Activated CD4-positive, alpha-beta T cell treated with anti-CD3 and anti-CD28 coated beads, Interleukin-2, amount 50 U/mL, for 16 hours (primary cell): ENCODE measurements around the gene IGFBP7.

Source experiments
- DNase-seq: peaks from one replicate; pipeline ENCODE4 v3.0.0-alpha.2; 2020

IGFBP7 gene

DNA sequence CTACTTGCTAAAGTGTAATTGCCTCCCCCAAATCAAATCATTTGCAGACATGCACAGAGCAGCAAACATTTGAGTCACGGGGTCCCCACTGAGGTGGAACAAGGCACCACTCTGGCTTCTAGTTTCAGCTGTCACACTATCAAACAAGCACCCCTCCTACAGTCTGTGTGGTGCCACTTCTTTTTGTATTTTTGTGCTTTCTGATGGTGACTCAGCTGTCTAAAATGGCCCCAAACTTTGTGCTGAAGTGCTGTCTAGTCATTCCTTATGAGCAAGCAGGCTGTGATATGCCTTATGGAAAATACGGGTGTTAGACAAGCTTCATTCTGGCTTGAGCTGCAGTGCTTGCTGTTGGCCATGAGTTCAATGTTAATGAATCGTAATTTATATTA is 15.4 kb downstream of the IGFBP7 start:
- no peak for DNase-seq

DNA sequence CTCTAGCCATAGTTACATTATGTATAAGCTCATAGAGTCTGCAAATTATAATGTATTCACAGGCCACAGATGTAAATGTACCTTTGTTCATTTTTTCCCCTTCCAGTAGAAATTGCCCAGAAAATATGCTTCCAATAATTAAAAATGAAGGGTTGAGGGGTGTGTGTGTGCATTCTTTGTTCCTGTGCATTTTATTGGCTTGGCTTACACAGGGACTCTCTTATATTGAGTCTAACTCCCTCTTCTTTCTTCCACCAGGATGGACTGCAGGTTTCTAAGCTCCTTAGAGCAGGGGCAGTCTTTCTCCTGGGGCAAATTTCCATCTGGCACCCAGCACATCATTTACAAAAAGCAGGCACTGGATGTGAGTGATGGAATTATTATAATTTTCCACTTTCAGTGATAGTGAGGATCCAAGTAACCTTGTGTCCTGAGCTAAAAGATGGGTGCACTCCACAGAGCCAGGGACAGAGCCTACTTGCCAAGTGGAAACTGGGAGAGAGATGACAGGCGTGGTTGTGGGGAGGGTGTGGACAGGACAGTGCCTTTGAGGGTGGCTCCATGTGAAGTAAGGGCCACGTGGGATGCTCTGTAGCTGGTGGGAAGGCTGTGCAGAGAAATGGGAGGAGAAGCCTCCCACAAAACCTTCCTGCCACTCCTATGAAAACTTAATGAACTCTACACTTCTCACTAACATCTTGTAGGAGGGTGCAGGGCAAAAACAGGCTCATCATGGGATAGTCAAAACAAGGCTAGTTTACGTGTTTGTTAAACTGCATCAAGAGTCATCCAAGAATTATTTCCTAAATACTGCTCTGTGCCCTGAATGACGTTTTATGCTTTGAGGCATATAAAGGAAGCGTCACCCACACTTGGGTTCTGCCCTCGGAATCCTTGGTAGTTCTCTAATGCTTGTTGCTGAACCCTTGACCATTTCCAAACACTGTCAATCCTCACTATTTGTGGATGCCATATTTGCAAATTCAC is 16.0 kb downstream of the IGFBP7 start:
- DNase-seq: no peak

DNA sequence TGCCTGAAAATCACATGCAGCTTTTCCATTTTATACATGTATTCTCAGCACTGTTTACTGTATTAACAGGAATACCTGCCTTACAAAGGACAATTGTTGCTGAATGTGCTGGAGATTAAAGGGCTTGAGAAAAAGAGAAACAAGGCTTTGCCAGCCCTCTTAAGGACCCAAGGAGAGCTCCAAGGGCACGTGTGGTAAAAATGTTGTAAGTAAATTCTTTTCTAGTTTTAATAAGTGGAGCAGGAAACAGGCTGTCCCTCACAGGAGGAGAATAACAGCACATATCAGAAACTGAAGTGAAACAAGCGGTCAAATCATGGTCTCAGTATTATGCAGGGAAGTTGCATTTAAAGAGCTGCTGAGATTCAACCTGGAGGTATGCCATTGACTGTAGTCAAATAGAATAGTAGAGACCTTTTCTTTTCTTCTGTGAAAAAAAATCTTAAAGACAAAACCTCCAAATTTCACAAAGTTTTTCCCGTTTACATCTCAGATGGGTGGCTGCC is 18.5 kb downstream of the IGFBP7 start:
- DNase-seq: no peak

DNA sequence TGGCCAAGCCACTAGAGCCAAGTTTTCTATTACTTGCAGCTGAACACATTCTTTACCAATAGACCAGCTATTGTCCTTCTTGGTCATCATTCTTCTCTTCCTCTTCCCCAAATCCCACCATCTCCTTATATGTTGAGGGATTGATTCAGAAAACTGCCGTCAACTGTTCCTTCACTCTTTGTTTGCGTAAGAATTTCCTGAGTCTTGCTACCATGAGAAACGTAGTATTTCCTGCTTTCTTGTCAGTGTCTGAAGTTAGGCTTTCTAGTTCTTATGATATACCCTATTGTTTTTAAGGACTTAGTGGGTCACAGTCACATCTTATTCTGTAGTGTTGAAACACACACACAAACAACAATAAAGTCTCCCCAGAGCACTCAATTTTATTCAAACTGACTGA is 20.1 kb downstream of the IGFBP7 start:
- no peak for DNase-seq

DNA sequence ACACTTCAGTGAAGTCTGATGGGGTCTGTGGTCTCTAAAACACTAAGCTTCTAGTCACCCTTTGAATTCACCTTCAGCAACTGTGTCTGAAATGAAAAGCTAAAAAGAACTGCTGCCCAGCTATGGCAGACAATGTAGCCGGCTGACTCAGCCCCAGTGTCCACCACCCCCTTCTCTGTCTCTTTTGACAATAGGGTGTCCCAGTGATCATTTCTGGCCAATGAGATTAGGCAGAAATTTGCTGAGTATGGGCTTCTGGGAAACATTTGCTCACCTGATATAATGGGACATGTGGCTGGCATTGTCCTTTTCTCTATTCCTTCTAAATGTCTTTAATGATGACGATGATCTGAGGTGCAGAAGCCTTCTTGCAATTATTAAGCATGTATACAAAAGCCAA is 20.6 kb downstream of the IGFBP7 start:
- DNase-seq: no peak

DNA sequence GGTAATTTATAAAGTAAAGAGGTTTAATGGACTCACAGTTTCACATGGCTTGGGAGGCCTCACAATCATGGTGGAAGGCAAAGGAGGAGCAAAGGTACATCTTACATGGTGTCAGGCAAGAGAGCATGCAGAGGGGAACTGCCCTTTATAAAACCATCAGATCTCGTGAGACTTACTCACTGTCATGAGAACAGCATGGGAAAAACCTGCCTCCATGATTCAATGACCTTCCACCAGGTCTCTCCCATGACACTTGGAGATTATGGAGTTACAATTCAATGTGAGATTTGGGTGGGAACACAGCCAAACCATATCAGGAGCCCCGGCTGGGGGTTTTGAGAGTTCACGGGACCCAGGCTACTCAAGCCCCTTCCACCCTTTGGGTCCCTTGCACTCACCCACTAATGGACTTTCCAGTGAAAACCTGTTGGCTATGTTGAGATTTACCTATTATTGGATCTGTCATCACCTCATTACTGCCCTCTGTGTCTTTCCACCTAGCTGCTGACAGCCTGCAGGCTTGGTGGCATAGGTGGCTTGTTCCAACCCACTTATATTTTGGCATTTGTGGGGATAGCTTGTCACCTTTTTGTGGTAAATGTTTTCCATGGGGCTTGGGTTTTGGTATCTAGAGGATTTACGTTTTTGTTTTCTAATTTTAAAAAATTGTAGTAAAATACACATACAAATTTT is 24.0 kb downstream of the IGFBP7 start:
- DNase-seq: no peak

DNA sequence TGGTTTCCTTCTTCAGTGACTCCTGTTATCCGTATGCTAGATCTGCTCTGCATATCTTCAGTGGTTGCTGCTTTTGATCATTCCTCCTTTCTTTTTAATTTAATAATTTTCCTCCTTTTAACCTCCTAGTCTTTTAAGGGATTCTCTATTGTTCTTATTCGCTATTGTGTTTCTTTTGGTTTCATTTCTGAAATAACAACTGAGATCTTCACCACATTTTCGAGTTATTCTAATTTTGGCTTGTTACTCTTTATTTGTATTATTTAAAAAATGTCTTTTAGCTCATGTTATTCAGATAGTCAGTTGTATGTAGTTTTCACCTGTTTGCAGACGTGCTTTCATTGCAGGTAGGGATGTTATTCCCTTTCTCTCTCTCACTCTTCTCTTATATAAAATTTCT is 24.9 kb downstream of the IGFBP7 start:
- DNase-seq: no peak

DNA sequence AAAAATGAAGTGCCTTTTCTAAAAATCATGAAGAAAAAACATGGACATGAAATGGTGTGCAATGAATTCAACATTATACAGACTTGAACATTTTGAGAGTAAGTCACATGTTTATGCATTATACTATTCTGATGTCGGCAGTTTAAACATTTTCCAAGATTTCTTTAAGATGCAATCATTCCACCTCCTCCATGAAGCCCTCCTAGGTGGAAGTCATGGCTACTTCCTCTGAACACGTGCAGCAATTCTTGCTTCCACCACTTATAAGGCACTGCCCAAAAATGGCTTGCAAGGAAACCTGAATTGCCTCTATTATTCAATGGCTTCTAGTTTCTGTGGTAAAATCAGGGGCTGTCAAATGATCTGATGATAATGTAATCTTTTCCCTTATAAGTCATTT is 25.8 kb downstream of the IGFBP7 start:
- DNase-seq: no peak

DNA sequence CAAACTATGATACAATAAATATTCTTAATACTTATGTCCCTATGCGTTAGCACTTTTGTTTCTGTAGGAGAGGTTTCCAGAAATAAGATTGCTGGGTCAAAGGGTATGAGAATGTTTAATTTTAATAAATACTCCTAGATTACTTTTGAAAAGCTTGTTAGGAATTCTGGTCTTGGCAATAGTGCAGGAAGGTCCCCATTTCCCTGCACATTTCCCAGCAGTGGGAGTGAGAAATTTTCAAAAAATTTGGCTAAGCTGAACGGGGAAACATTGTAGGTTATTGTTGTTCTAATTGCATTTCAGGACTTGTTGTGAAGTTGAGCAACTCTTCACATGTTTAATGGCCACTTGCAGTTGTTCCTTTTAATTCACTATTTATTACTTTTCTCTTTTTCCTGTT is 27.1 kb downstream of the IGFBP7 start:
- no peak for DNase-seq

DNA sequence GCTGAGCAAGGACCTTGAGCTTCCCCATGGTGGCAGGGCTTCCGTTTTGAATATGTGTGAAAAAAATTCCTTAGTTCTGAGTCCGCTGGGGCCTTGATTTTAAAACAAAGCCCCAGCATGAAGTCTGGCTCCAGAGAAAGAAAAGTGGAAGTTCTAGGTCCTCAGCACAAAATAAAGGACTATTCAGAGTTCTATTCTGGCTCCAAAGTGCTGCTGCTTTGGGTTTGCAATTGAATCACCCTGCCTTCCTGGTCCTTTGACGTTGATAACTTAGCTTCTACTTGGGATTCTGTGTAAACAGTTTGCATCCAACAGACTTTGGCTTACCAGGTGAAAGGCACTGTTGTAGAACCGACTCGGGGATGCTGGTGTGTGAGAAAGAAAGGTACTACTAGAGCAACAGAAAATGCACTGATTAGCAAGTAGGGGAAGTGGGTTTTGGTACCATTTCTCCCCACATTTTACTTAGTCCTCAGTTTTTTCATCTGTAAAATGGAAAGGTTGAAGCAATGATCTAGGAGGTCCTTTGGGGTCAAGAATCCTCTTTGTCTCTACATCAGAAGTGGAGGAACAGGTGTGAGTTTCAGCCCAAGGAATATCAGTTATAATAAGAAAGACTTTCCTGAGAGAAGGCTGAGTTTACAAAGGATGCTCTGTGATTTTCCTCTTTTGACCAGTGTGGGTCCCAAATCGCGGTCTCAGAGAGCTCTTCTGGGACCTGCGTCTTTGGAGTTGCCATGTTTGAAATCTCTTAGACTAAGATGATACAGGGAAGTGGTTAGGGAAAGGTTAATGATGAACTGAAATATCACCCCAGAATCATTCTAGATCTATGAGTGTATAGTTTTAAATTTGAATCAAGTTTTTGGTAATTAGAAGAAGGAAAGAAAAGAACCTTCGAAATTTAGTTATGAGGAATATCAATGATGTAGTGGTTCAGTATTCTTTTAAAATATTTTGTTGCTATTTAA is 28.2 kb downstream of the IGFBP7 start:
- no peak for DNase-seq

DNA sequence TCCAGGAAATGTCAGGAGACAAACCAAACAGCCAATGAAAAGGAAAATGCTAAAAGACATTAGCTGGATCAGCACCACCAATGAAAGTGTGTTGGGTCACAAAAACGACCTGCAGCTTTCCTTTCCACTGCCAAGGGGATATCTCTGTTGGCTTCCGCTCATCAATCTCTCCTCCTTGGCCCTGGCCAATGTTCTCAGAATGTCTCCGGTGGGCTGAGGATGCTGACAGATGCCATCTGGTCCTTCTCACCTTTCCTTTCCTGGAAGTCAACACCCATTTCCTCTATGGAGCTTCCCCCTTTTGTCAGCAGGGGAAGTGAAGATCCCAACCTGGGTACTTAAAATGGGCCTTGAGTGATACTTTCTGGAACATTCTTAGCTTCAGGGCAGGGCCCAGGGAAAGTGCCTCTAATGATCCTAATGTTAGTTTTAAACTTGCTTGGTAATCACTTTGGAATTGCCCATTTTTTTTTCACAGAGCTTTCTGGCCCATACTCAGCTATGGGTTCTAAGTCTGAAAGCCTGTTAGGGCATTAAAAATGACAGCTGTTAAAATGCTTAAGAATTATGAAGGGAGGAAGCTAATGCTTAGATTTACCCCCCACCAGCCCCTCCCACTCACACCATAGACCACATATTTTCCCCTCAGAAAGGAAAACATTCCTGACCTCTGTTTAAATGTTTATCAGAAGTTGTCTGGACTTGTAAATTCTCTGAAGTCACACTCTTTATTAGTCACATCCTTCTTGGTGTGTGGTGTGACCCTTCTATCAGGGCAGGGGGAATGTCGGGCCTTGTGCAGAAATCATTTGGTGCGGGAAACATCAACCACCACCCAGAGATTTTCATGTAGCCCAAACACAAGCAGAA is 29.2 kb downstream of the IGFBP7 start:
- no peak for DNase-seq

DNA sequence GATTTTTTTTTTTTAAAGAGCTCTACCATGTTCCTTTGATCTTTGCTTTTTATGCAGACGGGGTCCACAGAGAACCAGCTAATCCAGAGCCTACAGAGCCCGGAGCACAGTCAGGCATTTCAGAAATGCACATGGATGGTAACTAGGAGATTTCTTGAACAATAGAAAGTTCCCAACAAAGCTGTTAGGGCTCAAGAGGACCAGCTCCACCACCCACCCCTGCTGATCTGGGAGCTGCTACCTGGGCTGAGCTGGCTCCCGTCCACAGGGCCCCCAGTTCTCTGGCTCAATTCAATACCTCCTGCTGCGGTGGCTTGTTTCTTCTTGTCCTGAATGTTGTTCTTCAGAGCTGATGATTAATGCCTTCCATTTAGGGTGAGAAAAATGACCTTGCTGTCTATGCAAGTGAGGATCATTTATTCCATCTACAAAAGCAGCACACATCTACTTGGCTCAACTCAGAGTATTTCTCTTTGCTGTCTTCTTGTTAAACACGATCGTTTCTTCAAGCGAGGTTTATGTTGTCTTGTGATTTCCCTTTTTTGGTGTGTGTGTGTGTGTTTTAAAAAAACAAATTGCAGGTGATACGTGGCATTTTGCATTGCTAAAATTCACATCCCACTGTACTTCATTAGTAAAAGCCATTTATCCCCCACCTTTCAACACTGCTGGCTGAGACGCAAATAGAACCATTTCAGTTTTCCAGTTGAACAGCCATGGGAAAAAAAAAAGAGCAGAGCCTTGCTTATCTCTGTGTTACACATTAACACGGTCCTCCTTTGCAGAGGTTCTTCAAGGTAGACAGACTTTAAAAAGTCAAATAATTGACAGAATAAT is 31.3 kb downstream of the IGFBP7 start:
- no peak for DNase-seq

DNA sequence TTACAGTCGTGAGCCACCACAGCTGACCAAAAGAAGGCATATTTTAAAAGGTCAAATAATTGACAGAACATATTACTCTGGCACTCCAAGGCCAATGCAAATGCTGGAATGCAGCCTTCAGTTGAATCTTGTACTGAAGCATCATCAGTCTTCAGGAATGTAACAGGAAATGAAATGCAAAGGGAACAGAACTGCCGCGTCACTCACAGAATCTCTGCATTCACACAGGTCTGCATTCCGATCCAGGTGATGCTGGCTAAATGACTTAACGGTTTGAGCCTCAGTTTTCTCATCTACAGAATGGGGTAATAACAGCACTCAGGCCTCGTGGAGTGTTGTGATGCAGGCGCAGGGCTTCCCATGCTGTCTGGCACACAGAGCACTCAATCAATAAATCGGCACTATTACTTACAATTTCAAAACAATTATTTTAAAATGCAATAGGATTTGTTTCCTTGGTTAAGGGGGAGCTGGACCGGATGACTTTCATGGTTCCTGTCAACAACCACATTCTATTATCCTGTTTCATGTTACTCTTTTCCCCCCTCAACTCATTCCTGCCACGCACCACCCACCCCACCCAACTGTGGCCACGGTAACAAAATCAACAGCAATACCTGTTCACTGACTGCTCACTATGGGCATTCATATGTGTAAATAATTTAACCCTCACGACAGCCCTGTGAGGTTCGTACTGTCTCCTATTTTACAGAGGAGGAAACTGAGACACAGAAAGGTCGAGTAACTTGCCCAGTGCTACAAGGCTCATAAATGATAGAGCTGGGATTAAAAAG is 32.4 kb downstream of the IGFBP7 start:
- DNase-seq: no peak

DNA sequence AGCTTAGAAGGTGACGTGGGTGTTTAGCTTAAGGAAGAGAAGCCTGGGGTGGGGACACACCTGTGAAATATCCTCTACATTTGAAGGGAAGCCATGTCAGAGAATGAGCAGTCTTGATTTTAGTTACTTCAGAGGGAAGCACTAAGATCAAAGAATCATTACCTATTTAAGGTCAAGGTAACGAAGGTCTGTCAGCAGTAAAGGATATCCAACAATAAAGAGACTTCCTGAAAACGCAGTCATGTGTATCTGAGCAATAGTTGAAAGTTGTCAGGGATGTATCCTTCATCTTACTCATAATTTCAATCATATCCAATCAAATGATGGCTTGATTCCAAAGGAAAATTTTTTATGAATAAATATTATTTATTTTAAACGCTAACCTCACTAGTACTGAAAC is 33.5 kb downstream of the IGFBP7 start:
- DNase-seq: no peak

DNA sequence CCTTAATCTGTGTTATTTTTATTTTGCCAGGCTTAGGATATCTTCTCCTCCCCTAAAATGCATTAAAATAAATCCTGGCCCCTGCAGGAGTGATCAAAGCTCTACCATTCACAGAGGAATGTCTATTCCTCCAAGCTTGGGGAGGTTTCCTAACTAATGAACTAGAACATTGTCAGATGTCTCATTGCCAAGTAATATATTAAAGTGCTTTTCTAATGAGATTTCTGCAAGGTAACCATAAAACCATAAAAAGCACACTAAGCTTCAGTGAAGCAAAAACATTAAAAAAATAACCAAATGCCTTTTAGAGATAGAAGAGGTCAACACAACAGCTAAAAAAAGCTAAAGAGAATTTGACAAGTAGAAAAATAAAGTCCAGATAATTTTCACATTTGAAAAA is 34.8 kb downstream of the IGFBP7 start:
- DNase-seq: no peak

DNA sequence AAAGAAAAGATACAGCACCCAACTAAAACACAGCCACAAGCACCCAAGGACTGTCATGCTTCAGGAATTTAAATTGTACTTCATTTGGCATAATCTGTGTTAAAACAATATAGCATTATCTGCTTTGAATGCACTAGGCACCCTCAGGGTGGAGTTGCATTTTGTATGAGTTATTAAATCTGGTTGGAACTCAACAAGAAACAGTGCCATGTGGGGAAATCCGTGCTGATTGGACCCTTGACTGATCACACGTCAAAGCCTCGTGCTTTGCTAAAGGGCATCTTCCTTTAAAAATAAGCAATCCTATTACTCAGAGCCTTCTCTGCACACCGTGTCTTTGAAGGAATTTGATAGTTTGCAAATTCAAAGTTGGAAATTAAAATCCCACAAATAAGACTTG is 35.4 kb downstream of the IGFBP7 start:
- no peak for DNase-seq

DNA sequence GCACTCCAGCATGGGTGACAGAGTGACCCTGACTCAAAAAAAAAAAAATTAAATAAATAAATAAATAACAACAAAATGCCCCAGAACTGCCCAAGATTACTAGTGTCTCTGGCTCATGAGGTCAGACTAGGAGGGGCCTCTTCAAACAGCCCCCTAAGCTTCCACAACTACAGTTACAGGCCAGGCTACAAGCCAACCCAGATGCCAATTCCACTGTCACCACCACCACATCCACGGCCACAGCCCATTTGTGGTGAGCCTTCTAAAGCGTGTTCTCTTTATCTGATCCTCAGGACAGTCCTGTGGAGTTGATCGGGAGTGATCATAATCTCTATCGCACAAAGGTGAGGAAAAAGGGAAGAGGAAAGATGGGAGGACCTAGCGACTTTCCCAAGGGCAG is 36.6 kb downstream of the IGFBP7 start:
- no peak for DNase-seq

DNA sequence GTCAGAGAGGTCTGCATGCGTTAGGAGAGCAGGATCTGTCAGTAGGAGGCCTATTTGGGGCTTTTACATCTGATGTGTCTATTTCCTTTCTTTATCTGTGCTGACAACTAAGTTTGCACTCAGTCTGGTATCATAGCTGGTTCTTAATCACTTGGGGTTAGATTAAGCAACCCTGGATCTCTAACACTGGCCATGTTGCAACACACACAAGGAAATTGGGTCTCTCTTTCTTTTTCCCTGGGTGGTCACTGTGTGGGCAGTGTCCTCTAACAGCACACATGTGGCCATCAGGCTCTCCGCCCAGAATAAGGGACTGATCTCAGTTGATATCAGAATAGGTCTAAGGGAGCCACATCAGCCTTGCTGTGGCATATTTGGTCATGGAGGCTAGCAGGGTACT is 38.9 kb downstream of the IGFBP7 start:
- DNase-seq: no peak

DNA sequence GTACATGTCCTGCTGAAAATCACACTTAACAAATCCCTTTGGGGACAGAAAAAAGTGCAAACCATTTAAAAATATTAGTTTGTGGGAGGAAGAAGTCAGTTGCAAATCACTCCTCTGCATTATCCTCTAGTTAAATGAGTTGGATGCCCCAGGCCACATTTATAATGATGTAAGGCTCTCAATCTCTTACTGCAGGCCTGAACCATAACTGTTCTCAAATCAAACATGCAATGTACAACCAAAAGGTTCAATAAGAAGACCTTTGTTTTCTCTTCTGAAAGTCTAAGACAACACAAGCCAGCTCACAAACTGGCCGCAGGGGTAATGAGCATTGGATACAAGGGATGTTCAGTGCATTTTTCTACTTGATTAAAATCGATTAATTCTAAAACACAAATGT is 39.7 kb downstream of the IGFBP7 start:
- no peak for DNase-seq
